GM12865 (cell line): ENCODE data around the gene DNAAF5.

Source experiments
- DNase-seq: peaks from one replicate; pipeline ENCODE4 v3.0.0; 2010; ENCODE audit warnings: low read depth
- H3K4me3 ChIP-seq: 2 replicates; pipeline ENCODE4 v1.5.1; 2011; ENCODE audit warnings: mild to moderate bottlenecking, low read depth, low read length, control low read depth
- CTCF ChIP-seq: IDR thresholded peaks from 2 replicates; pipeline ENCODE4 v1.5.1; 2011; ENCODE audit warnings: low read length, control low read depth, low read depth, inconsistent platforms; ENCODE audit not compliant: insufficient read depth; ENCODE audit errors: missing control alignments

DNAAF5 gene

GRCh38 chr7:707296-708000 lies 19.1 kb upstream of the DNAAF5 start:
- DNase-seq: no peak
- no peak for TF ChIP-seq CTCF
- H3K4me3 ChIP-seq: no peak overlapping the region

- no peak overlapping the region for H3K4me3 ChIP-seq
- DNase-seq: no peak
- TF ChIP-seq CTCF: no peak
These were observed 16.3 kb upstream of the DNAAF5 start for GRCh38 chr7:710161-710560.

GRCh38 chr7:711093-711921 lies 15.2 kb upstream of the DNAAF5 start:
- no peak for DNase-seq
- no peak overlapping the region for H3K4me3 ChIP-seq
- no peak for TF ChIP-seq CTCF

- TF ChIP-seq CTCF: no peak
- DNase-seq: no peak
- no peak overlapping the region for H3K4me3 ChIP-seq
These were observed 14.5 kb upstream of the DNAAF5 start for GRCh38 chr7:711922-712380.

GRCh38 chr7:712381-713138 lies 13.9 kb upstream of the DNAAF5 start:
- DNase-seq: no peak
- no peak for TF ChIP-seq CTCF

GRCh38 chr7:713139-713457 lies 13.4 kb upstream of the DNAAF5 start:
- no peak for TF ChIP-seq CTCF
- no peak for DNase-seq
- no peak overlapping the region for H3K4me3 ChIP-seq

More at GRCh38 chr7:712381-713138, 13.9 kb upstream of the DNAAF5 start:
- H3K4me3 ChIP-seq: no peak overlapping the region
